Caco-2 (cell line): ENCODE data around the gene ADD3. TPM values are rescaled to one million over a fixed set of nuclear protein-coding genes. Genes with fewer than 3 reads are reported as not detected.

ENCODE experiments used
- BruUV-seq: library from RNA; stranded (reverse); fragments of 400-500 nt; replicated peaks from 2 replicates; lab custom pipeline; 2021; lab: Mats Ljungman, UMichigan
- CTCF ChIA-PET: fragments of 300-600 bp; sonication (Branson Sonifier 250); formaldehyde crosslinking; loops from one replicate; lab custom pipeline; 2022; ENCODE audit warnings: antibody characterized with exemption; lab: Charles Lee
- POLR2A ChIA-PET: fragments of 300-600 bp; sonication (Branson Sonifier 250); formaldehyde crosslinking; loops from one replicate; lab custom pipeline; 2022; ENCODE audit warnings: antibody characterized with exemption; lab: Charles Lee
- DNase-seq, 2 experiments: peaks; one replicate each; pipeline versions ENCODE4 v3.0.0 to v3.0.0-alpha.2; 2020 to 2022
- H3K27me3 ChIP-seq: replicated peaks from 2 replicates; pipeline ENCODE4 v1.6.0; 2011; ENCODE audit warnings: low read length; ENCODE audit not compliant: control insufficient read depth, insufficient read depth
- H3K36me3 ChIP-seq: 2 replicates; pipeline ENCODE4 v1.5.1; 2011; ENCODE audit warnings: low read length; ENCODE audit not compliant: control insufficient read depth, insufficient read depth
- H3K4me1 ChIP-seq: fragments of 250-450 bp; sonication (Bioruptor Pico); 2 replicates; pipeline ENCODE4 v1.5.1; 2020; ENCODE audit warnings: mild to moderate bottlenecking
- H3K4me3 ChIP-seq: 2 replicates; pipeline ENCODE4 v1.5.1; 2011; ENCODE audit warnings: low read depth, mild to moderate bottlenecking, control low read depth, low read length
- H3K9me3 ChIP-seq: fragments of 250-450 bp; sonication (Bioruptor Pico); 2 replicates; pipeline ENCODE4 v1.5.1; 2020; ENCODE audit warnings: mild to moderate bottlenecking, moderate library complexity
- H3K27ac Mint-ChIP-seq: one replicate; pipeline ENCODE4 v1.8.0; 2022; ENCODE audit warnings: mixed read lengths; ENCODE audit not compliant: unreplicated experiment
- H3K27me3 Mint-ChIP-seq: one replicate; pipeline ENCODE4 v1.8.0; 2022; ENCODE audit warnings: mixed read lengths; ENCODE audit not compliant: insufficient read depth, unreplicated experiment
- H3K36me3 Mint-ChIP-seq: one replicate; pipeline ENCODE4 v1.8.0; 2022; ENCODE audit warnings: mild to moderate bottlenecking, mixed read lengths; ENCODE audit not compliant: insufficient read depth, unreplicated experiment
- H3K4me1 Mint-ChIP-seq: one replicate; pipeline ENCODE4 v1.8.0; 2022; ENCODE audit warnings: low read depth, mixed read lengths; ENCODE audit not compliant: unreplicated experiment
- H3K4me3 Mint-ChIP-seq: one replicate; pipeline ENCODE4 v1.8.0; 2022; ENCODE audit warnings: mild to moderate bottlenecking, moderate library complexity, mixed read lengths; ENCODE audit not compliant: unreplicated experiment
- H3K9me3 Mint-ChIP-seq: one replicate; pipeline ENCODE4 v1.8.0; 2022; ENCODE audit warnings: mixed read lengths; ENCODE audit not compliant: unreplicated experiment
- CTCF ChIP-seq, 2 experiments: fragments of 200-600 bp in 1 of 2; IDR thresholded peaks; 1 replicate in 1 of 2; 2 replicates in 1 of 2; pipeline versions ENCODE4 v1.5.1 to v1.8.0; 2011 to 2022; ENCODE audit warnings: antibody characterized with exemption in 1 of 2, control low read depth in 1 of 2, inconsistent platforms in 1 of 2, low read depth in 1 of 2, low read length in 1 of 2, mild to moderate bottlenecking in 1 of 2, moderate library complexity in 1 of 2; ENCODE audit not compliant: insufficient read depth in 1 of 2, severe bottlenecking in 1 of 2, unreplicated experiment in 1 of 2
- intact Hi-C: fragments of 100-400 bp; cut with micrococcal nuclease; formaldehyde crosslinking; loops from one replicate; pipeline ENCODE4 v1.10.0; 2022; ENCODE audit not compliant: unreplicated experiment
- total RNA-seq: library from RNA; stranded (reverse); gene quantifications from 2 replicates; pipeline ENCODE4 v1.2.3, GENCODE V29; 2022

The ADD3 gene
- total RNA-seq, 1 experiment from 2014 or later = 264 TPM

- H3K4me1 Mint-ChIP-seq = peaks cover 12% of the 10 kb centered on the region
- BruUV-seq = no TSS peak
- no peak overlapping the region for H3K4me3 ChIP-seq
- H3K36me3 ChIP-seq = no peaks in the 10 kb centered on the region
- intact Hi-C loops = loop anchor here (5.0 kb wide), 1 partner anchor 40 kb away; no protein-coding TSS in a partner anchor
- no peaks in the 10 kb centered on the region for H3K36me3 Mint-ChIP-seq
- POLR2A ChIA-PET = no interaction called here
- CTCF ChIA-PET = no interaction called here
- no peaks in the 10 kb centered on the region for H3K27me3 ChIP-seq
- H3K27ac Mint-ChIP-seq = no peak overlapping the region
- no peaks in the 10 kb centered on the region for H3K9me3 ChIP-seq
- peaks cover 28% of the 10 kb centered on the region for H3K4me1 ChIP-seq
- no peak overlapping the region for H3K4me3 Mint-ChIP-seq
- no peaks in the 10 kb centered on the region for H3K27me3 Mint-ChIP-seq
- TF ChIP-seq CTCF (IDR thresholded peaks at IDR 0.05; ENCODE audit: insufficient read depth in 1 of 2, low read depth in 1 of 2, low read length in 1 of 2, severe bottlenecking in 1 of 2, unreplicated experiment in 1 of 2) = no peak
- peaks cover 9% of the 10 kb centered on the region for H3K9me3 Mint-ChIP-seq
- peak in 1 of 2 experiments; percentile 34 for DNase-seq
These were observed 40.6 kb upstream of the ADD3 start for GRCh38 chr10:109966961-109967738.

GRCh38 chr10:109967739-109968088 is 40.1 kb upstream of the ADD3 start:
- peaks cover 9% of the 10 kb centered on the region for H3K9me3 Mint-ChIP-seq
- CTCF ChIA-PET = no interaction called here
- no peak overlapping the region for H3K4me3 Mint-ChIP-seq
- no peaks in the 10 kb centered on the region for H3K27me3 ChIP-seq
- TF ChIP-seq CTCF (IDR thresholded peaks at IDR 0.05; ENCODE audit: insufficient read depth in 1 of 2, low read depth in 1 of 2, low read length in 1 of 2, severe bottlenecking in 1 of 2, unreplicated experiment in 1 of 2) = no peak
- BruUV-seq = no TSS peak
- H3K27ac Mint-ChIP-seq = no peak overlapping the region
- POLR2A ChIA-PET = no interaction called here
- no peaks in the 10 kb centered on the region for H3K36me3 Mint-ChIP-seq
- H3K4me1 ChIP-seq = peaks cover 33% of the 10 kb centered on the region
- H3K36me3 ChIP-seq = no peaks in the 10 kb centered on the region
- H3K9me3 ChIP-seq = no peaks in the 10 kb centered on the region
- no peak overlapping the region for H3K4me3 ChIP-seq
- H3K27me3 Mint-ChIP-seq = no peaks in the 10 kb centered on the region
- DNase-seq = no peak
- intact Hi-C loops = loop anchor here (5.0 kb wide), 1 partner anchor 40 kb away; no protein-coding TSS in a partner anchor
- H3K4me1 Mint-ChIP-seq = peaks cover 14% of the 10 kb centered on the region

DNA sequence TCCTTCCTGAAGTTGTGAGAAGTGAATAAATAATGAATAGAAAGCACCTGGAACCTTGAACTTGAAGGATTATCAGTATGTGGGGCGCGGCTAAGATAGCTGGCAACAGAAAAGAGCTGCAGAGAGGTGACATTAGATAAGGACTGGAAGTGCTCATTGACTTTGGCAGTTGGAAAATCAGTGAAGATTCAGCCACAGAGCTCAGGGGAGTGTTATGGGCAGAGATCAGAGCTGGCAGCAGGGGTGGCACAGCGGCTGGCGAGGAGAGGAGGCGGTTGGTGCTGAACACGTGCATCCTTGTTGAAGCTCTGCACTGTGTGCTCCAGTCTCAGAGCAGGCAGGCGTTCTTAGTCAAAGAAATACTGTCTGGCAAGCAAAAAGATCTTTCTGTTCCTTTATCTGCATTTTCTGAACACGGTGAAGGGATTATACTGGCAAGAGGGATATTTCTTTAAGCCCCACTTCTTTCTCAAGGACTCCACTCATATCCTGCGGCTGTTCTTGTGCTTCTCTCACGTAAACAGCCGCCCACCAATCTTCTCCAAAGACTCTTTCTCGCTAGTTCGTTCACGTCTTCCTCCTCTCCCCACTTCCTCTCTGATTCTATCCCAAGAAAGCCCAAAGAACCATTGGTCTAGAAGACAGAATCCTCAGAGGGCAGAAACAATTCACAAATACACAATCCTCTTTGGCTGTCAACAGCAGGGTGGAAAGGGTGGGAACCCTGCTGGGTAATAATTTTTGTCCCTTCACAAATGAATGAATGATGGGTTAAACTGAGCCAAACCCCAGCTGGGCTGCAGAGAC is 38.6 kb upstream of the ADD3 start:
- Mint-ChIP-seq H3K4me3 (no peak overlapping the region), H3K36me3 (no peaks in the 10 kb centered on the region), H3K4me1 (peaks cover 22% of the 10 kb centered on the region), H3K27ac (no peak overlapping the region), H3K27me3 (no peaks in the 10 kb centered on the region), H3K9me3 (peaks cover 9% of the 10 kb centered on the region)
- TF ChIP-seq CTCF (IDR thresholded peaks at IDR 0.05; ENCODE audit: insufficient read depth in 1 of 2, low read depth in 1 of 2, low read length in 1 of 2, severe bottlenecking in 1 of 2, unreplicated experiment in 1 of 2) = no peak
- no peaks in the 10 kb centered on the region for H3K36me3 ChIP-seq
- H3K27me3 ChIP-seq = no peaks in the 10 kb centered on the region
- H3K4me1 ChIP-seq = peaks cover 43% of the 10 kb centered on the region
- POLR2A ChIA-PET = no interaction called here
- no TSS peak for BruUV-seq
- no peaks in the 10 kb centered on the region for H3K9me3 ChIP-seq
- CTCF ChIA-PET = no interaction called here
- no peak for DNase-seq
- no peak overlapping the region for H3K4me3 ChIP-seq
- intact Hi-C loops = loop anchor here (5.0 kb wide), 1 partner anchor 42 kb away; no protein-coding TSS in a partner anchor
